ENCODE measurements around the gene ADPRHL1. TPM values are rescaled to one million over a fixed set of nuclear protein-coding genes. Genes with fewer than 3 reads are reported as not detected.

ADPRHL1 gene
- total RNA-seq, 2 donors from 2014 or later, result 1.6 to 2.9 TPM

DNA sequence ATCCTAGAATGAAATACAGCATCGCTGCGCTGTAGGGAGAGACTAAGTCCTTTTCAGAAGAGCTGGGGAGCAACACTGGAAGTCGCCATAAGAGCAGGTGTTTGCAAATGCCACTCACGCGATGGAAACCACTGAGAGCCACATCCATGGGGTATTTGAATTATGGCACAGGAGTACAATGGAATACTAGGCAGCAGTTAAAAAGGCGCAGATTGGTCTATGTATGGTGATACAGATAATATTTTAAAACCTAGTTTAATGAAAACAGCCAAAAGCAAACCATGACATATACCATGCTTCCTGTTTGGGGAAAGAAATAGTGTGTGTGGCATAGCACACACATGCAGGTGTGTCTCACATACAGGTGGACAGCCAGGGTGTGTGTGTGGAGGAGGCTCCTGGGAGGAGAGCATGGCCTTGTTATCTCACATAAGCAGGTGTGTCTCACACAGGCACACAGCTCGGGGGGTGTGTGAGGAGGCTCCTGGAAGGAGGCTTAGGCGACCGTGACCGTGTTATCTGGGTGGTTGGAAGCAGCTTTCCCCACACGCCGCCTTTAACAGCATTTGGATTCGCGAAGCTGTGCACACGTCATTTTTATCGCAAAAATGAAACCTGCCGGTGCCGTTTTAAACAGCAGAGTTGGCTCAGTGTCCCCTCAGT is 33.6 kb downstream of the ADPRHL1 start:
- Mint-ChIP-seq H3K4me3 (no peak overlapping the region), H3K4me1 (no peaks in the 10 kb centered on the region), H3K27ac (no peak overlapping the region), H3K27me3 (ENCODE audit: insufficient read depth) (no peaks in the 10 kb centered on the region), H3K36me3 (ENCODE audit: low read depth) (no peaks in the 10 kb centered on the region), H3K9me3 (no peaks in the 10 kb centered on the region)
- H3K4me1 ChIP-seq (ENCODE audit: control insufficient read depth, insufficient read depth, low read length), result no peaks in the 10 kb centered on the region
- no peaks in the 10 kb centered on the region for H3K27me3 ChIP-seq (ENCODE audit: control insufficient read depth, insufficient read depth, low read length, poor library complexity, severe bottlenecking)
- TF ChIP-seq, protein P1, sequence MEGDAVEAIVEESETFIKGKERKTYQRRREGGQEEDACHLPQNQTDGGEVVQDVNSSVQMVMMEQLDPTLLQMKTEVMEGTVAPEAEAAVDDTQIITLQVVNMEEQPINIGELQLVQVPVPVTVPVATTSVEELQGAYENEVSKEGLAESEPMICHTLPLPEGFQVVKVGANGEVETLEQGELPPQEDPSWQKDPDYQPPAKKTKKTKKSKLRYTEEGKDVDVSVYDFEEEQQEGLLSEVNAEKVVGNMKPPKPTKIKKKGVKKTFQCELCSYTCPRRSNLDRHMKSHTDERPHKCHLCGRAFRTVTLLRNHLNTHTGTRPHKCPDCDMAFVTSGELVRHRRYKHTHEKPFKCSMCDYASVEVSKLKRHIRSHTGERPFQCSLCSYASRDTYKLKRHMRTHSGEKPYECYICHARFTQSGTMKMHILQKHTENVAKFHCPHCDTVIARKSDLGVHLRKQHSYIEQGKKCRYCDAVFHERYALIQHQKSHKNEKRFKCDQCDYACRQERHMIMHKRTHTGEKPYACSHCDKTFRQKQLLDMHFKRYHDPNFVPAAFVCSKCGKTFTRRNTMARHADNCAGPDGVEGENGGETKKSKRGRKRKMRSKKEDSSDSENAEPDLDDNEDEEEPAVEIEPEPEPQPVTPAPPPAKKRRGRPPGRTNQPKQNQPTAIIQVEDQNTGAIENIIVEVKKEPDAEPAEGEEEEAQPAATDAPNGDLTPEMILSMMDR (conservative IDR thresholded peaks at IDR 0.05), result no peak
- H3K27ac ChIP-seq (ENCODE audit: low read depth, low read length), result no peak overlapping the region
- no peaks in the 10 kb centered on the region for H3K9me3 ChIP-seq (ENCODE audit: control insufficient read depth, low read length)
- H3K9ac ChIP-seq (ENCODE audit: extremely low read depth, low read length, poor library complexity, severe bottlenecking), result no peak overlapping the region
- WGBS, 2 experiments (ENCODE audit: insufficient coverage in 1 of 2, insufficient read length in 1 of 2), result 92 to 95% methylated on average over 17 to 18 of the region's 18 CpGs
- H3K4me3 ChIP-seq (ENCODE audit: low read length), result no peak overlapping the region
- no peak for DNase-seq
- H3K36me3 ChIP-seq (ENCODE audit: control insufficient read depth, insufficient read depth, low read length), result no peaks in the 10 kb centered on the region

- DNase-seq, result no peak
- TF ChIP-seq, protein P1 (conservative IDR thresholded peaks at IDR 0.05), result no peak
- Histone ChIP-seq H3K36me3 (ENCODE audit: control insufficient read depth, insufficient read depth, low read length) (no peaks in the 10 kb centered on the region), H3K4me1 (ENCODE audit: control insufficient read depth, insufficient read depth, low read length) (no peaks in the 10 kb centered on the region), H3K4me3 (ENCODE audit: low read length) (no peak overlapping the region), H3K9me3 (ENCODE audit: control insufficient read depth, low read length) (no peaks in the 10 kb centered on the region), H3K27ac (ENCODE audit: low read depth, low read length) (no peak overlapping the region), H3K9ac (ENCODE audit: extremely low read depth, low read length, poor library complexity, severe bottlenecking) (no peak overlapping the region), H3K27me3 (ENCODE audit: control insufficient read depth, insufficient read depth, low read length, poor library complexity, severe bottlenecking) (no peaks in the 10 kb centered on the region)
- 95 to 100% methylated on average over 1 of the region's 1 CpG for WGBS, 2 experiments (ENCODE audit: insufficient coverage in 1 of 2, insufficient read length in 1 of 2)
- no peak overlapping the region for H3K27ac Mint-ChIP-seq
- no peaks in the 10 kb centered on the region for H3K9me3 Mint-ChIP-seq
- H3K4me3 Mint-ChIP-seq, result no peak overlapping the region
- no peaks in the 10 kb centered on the region for H3K27me3 Mint-ChIP-seq (ENCODE audit: insufficient read depth)
- H3K36me3 Mint-ChIP-seq (ENCODE audit: low read depth), result no peaks in the 10 kb centered on the region
- no peaks in the 10 kb centered on the region for H3K4me1 Mint-ChIP-seq
Observed at GRCh38 chr13:113418722-113419049, 34.6 kb downstream of the ADPRHL1 start.

GRCh38 chr13:113417836-113418721 is 35.2 kb downstream of the ADPRHL1 start:
- no peak for DNase-seq
- Mint-ChIP-seq H3K9me3 (peaks cover 1% of the 10 kb centered on the region), H3K27ac (no peak overlapping the region), H3K4me3 (no peak overlapping the region), H3K27me3 (ENCODE audit: insufficient read depth) (no peaks in the 10 kb centered on the region), H3K36me3 (ENCODE audit: low read depth) (peaks cover 1% of the 10 kb centered on the region), H3K4me1 (no peaks in the 10 kb centered on the region)
- no peaks in the 10 kb centered on the region for H3K4me1 ChIP-seq (ENCODE audit: control insufficient read depth, insufficient read depth, low read length)
- no peak overlapping the region for H3K4me3 ChIP-seq (ENCODE audit: low read length)
- no peak overlapping the region for H3K9ac ChIP-seq (ENCODE audit: extremely low read depth, low read length, poor library complexity, severe bottlenecking)
- no peaks in the 10 kb centered on the region for H3K36me3 ChIP-seq (ENCODE audit: control insufficient read depth, insufficient read depth, low read length)
- no peaks in the 10 kb centered on the region for H3K9me3 ChIP-seq (ENCODE audit: control insufficient read depth, low read length)
- 84 to 87% methylated on average over 3 to 16 of the region's 16 CpGs for WGBS, 2 experiments (ENCODE audit: insufficient coverage in 1 of 2, insufficient read length in 1 of 2)
- no peaks in the 10 kb centered on the region for H3K27me3 ChIP-seq (ENCODE audit: control insufficient read depth, insufficient read depth, low read length, poor library complexity, severe bottlenecking)
- TF ChIP-seq, protein P1 (conservative IDR thresholded peaks at IDR 0.05), result no peak
- no peak overlapping the region for H3K27ac ChIP-seq (ENCODE audit: low read depth, low read length)
